GM21528 (cell line): ENCODE data around the gene RAET1G.
"Not testable (repeated sequence)": the region's sequence is repeated elsewhere in the genome, so short reads cannot be mapped to it uniquely, and the experiment has no call there.

Experiments used
- ATAC-seq: cut with Tn5 transposase; IDR thresholded peaks from one replicate; pipeline ENCODE4 v1.9.1; 2021; ENCODE audit warnings: mild to moderate bottlenecking, moderate library complexity; ENCODE audit not compliant: unreplicated experiment, low FRiP score

The RAET1G gene

GRCh38 chr6:149935668-149936067 lies 12.7 kb upstream of the RAET1G start:
- ATAC-seq = no peak

DNA sequence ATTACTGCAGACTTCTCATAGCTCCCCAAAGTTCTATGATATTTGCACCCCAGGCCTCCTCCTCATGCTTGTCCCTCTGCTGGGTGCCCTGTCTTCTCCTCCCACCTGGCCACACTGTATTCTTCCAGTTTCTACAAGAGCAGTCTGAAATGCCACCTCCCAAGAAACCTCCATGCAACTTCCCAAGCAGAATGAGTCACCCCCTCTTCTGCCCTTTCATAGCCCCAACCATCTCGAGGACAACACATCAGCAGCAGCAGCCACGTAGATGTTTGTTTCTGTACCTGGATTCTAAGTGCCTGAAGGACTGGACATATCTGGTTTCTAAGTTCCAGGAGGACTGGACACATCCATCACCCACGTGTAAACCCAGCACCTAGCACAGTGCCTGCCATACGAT lies 12.3 kb upstream of the RAET1G start:
- ATAC-seq = no peak

GRCh38 chr6:149934249-149935156 lies 11.6 kb upstream of the RAET1G start:
- no peak for ATAC-seq

DNA sequence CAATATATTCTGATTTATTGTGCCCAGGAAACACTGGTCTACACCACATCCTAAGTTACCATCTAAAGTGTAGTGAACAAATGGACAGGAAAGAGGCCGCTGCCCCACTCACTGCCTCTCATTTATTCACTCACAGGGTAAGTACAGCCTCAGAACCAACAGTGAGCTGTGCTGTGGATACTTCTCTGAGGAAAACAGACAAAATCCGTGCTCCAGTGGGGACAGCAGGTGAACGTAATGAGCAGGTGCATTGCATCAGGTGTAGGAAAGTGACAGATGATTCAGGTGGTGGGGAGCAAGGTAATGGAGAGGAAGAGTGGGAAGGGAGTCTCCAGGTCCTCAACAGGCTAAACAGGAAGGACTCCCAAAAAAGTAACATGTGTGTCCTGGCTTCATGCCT lies 10.5 kb upstream of the RAET1G start:
- no peak for ATAC-seq

DNA sequence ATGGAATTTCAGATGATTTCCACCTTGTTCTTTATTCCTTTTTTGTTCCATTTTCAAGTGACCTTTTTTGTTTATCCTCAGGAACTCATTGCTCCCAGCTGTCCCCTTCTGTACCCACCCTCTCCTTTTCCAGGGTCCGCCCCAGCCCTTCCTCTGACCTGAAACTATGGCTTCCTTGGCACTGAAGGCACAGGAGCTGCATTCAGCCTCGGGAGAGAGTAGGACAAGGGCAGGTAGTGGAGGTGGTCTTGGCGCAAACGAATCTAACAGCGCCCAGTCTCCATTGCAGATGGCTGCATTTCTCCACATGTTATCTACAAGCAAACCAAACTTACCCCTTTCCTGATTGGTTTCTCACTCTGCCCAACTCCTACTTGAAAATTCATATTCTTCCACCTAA lies 10.1 kb upstream of the RAET1G start:
- no peak for ATAC-seq

- no peak for ATAC-seq
These were observed 8.6 kb upstream of the RAET1G start for GRCh38 chr6:149931501-149931900.

DNA sequence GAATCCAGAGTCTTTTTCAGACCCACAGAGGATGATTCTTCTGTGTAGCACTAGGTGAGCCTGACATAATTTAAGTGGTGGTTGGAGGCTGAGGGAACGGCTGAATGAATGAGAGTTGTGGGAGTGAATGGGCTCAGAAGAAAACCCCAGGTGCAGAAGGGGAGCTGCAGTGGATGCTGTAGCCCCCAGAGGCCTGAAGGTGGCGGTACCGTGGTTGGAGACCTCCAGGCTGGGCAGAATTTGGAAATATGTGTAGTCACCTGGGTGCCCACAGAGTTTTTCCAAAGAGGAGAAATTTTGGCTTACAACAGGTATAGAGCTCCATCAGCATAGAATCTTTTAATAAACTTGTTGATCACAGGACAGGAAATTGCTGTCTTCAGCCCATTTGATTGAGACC lies 6.5 kb upstream of the RAET1G start:
- no peak for ATAC-seq

DNA sequence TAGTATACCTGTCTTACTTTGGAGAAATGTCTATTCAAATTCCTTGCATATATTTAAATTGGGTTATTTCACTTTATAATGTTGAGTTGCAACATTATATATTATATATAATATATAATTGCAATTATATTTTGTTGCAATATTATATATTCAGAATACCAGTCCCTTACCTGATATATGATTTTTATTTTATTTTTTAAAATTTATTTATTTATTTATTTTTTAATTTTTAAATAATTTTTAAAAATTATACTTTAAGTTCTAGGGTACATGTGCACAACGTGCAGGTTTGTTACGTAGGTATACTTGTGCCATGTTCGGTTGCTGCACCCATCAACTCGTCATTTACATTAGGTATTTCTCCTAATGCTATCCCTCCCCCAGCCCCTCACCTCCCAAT lies 4.1 kb upstream of the RAET1G start:
- not testable (repeated sequence) for ATAC-seq

GRCh38 chr6:149925974-149926777 lies 3.3 kb upstream of the RAET1G start:
- no peak for ATAC-seq

GRCh38 chr6:149925253-149925973 lies 2.5 kb upstream of the RAET1G start:
- no peak for ATAC-seq

- ATAC-seq = no peak
These were observed 2.0 kb upstream of the RAET1G start for GRCh38 chr6:149924933-149925252.

DNA sequence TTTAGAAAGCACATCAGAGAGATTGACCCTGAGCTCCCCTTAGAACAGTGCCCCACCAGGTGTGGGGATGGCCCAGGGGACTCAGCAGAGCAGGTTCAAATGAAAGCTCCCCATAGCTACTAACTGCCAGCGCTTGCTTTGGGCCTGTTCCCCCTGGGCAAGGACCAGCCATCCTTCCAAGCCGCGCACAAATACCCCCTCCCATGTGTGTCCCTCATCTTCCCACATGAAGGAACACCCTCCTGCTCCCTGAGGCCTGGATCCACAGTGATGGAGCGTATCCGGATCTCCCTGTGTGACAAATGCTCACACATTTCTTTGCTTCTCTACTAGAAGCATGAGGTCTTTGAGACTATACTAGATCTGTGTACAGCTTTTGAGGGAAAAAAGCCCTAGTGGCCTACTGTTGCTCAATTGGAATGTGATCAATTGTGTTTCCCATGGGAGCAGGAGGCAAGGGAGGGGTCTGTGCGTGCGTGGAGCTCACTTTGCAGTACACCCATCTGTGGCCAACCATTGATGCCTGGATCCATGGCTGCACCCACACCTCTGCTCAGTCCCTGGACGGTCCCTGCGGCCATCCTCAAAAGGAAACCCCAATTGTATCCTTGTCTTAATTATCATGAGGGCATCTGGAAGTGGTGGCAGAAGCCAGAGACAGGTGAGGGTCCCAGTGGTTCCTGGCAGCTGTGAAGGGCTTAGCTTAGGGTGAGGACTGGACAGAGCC lies 1.4 kb upstream of the RAET1G start:
- ATAC-seq = no peak

DNA sequence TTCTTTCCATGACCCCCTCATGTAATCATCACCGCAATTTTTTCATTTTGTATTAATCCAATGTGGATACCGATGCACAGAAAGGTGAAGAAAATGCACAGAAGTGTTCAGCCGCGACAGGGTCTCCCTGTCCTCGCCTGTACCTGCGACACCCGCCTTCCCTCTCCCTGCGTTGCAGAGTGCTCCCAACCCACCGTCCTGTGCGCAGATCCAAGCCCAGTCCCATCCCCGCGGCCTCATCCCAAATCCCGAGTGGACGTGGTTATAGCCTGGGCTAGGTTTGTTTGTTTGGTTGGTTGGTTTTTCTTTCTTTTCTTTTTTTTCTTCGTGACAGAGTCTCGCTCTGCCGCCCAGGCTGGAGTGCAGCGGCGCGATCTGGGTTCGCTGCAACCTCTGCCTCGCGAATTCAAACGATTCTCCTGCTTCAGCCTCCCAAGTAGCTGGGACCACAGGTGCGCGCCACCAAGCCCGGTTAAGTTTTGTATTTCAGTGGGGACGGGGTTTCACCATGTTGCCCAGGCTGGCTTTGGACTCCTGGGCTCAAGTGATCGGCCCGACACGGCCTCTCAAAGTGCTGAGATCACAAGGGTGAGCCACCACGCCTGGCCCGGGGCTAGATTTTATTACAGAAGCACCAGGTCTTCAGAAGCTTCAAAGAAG lies 536 bp upstream of the RAET1G start:
- no peak for ATAC-seq

- ATAC-seq = not testable (repeated sequence)
These were observed 830 bp downstream of the RAET1G start for GRCh38 chr6:149922091-149922490.

- no peak for ATAC-seq
These were observed 1.6 kb downstream of the RAET1G start for GRCh38 chr6:149921361-149921760.

- no peak for ATAC-seq
These were observed 3.1 kb downstream of the RAET1G start for GRCh38 chr6:149919834-149920225.

DNA sequence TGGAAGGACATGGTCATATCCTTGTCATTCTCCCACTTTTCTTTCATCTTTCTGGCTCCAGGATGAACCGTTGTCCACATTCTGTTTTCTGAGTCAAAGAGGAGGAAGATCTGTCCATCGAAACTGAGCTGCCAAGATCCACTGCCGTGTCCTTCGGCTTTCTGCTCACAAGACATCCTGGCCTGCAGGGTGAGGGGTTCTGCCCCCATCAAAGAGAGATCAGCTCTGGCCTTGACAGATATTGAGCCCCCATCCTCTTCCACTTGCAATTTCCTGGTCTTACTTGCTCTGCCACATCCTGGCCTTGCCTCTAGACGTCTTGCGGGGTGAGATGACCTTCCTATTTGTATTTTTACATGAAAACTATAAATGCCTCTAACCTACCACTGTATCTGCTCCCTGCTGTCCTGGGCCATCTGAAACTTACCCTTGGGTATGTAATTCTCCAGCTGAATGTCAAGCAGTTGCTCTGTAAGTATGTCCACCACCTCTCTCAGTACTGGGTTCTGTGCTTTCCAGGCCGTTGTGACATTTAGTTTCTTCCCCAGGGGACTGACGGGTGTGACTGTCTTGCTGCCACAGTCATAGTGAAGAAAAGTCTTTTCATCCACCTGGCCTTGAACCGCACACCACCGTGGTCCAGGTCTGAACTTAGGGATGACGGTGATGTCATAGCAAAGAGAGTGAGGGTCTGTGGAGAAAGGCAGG lies 3.6 kb downstream of the RAET1G start:
- ATAC-seq = not testable (repeated sequence)

DNA sequence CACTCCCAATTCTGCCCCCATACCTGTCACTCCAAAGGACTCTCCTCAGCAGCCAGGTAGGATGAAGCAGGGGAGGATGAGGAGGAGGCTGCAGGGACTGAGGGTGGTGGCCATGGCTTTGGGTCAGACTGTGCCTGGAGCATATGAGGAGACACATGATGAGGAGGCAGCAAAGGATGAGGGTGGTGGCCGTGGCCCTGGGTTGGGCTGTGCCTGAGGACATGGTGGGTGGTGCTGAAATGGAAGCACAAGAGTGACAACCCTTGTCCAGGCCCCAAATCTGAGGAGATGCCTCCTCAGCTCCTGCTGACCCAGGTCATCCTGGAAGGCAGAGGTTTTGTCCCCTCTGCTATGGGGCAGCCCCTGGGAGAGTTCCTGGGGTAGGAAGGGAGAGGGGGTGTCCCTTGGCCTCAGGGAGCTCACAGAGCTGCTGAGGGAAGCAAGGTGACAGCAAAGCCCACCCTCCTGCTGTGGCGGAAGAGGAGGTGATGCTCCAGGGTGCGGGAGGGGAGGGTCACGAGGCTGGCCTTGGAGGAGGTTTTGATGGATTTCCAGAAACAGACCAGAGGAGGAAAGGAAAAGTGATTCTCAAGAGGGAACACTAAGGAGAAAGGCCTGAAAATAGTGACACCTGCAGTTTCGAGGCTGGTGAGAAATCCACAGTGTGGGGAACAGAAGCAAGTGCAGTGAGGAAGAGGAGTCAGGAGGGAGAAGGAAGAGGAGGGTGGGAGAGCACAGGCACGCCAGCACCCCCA lies 4.6 kb downstream of the RAET1G start:
- ATAC-seq = no peak

- no peak for ATAC-seq
These were observed 5.2 kb downstream of the RAET1G start for GRCh38 chr6:149917679-149918078.
